Hindlimb muscle (tissue), 1 donor: ENCODE measurements around the gene ATF2. TPM values are rescaled to one million over a fixed set of nuclear protein-coding genes. Genes with fewer than 3 reads are reported as not detected.

Experiments used
- DNase-seq: peaks from one replicate; pipeline ENCODE4 v3.0.0-alpha.2; 2013
- polyA plus RNA-seq: library from polyadenylated mRNA; unstranded; fragments of 120-200 nt; gene quantifications from one replicate; pipeline ENCODE4 v1.2.1, GENCODE V29; 2013; ENCODE audit not compliant: insufficient read length

The ATF2 gene
- polyA plus RNA-seq: 33.7 TPM

GRCh38 chr2:175167792-175168563 is at the start of gene ATF2:
Gene ATF2, minus strand, starts transcription at chr2:175168203. Its CDS starts 31,760 bp downstream, at chr2:175136443.
- peak; percentile 99 for DNase-seq

- no peak for DNase-seq
Measured at GRCh38 chr2:175207741-175208438, 39.9 kb upstream of the ATF2 start.

- DNase-seq: no peak
Measured at GRCh38 chr2:175206866-175207265, 38.9 kb upstream of the ATF2 start.

- no peak for DNase-seq
Measured at GRCh38 chr2:175205523-175205922, 37.5 kb upstream of the ATF2 start.

GRCh38 chr2:175203621-175204496 is 35.9 kb upstream of the ATF2 start:
- peak; percentile 19 for DNase-seq

- no peak for DNase-seq
Measured at GRCh38 chr2:175195012-175195411, 27.0 kb upstream of the ATF2 start.

- DNase-seq: no peak
Measured at GRCh38 chr2:175188761-175189160, 20.8 kb upstream of the ATF2 start.

GRCh38 chr2:175187378-175187777 is 19.4 kb upstream of the ATF2 start:
- no peak for DNase-seq

GRCh38 chr2:175183674-175184073 is 15.7 kb upstream of the ATF2 start:
- no peak for DNase-seq

- no peak for DNase-seq
Measured at GRCh38 chr2:175181877-175182308, 13.9 kb upstream of the ATF2 start.

GRCh38 chr2:175181104-175181876 is 13.3 kb upstream of the ATF2 start, which contains the start of gene ATP5MC3:
Gene ATP5MC3, minus strand, starts transcription at chr2:175181710. Its CDS starts 317 bp downstream, at chr2:175181393.
- peak; percentile 92 for DNase-seq

GRCh38 chr2:175180701-175181103 is 12.7 kb upstream of the ATF2 start:
- peak; percentile 69 for DNase-seq

- DNase-seq: no peak
Measured at GRCh38 chr2:175176624-175177023, 8.6 kb upstream of the ATF2 start.

- DNase-seq: no peak
Measured at GRCh38 chr2:175175896-175176295, 7.9 kb upstream of the ATF2 start.

GRCh38 chr2:175175320-175175719 is 7.3 kb upstream of the ATF2 start:
- DNase-seq: no peak

GRCh38 chr2:175170659-175171304 is 2.8 kb upstream of the ATF2 start:
- no peak for DNase-seq

GRCh38 chr2:175169191-175169590 is 1.2 kb upstream of the ATF2 start:
- no peak for DNase-seq

GRCh38 chr2:175168564-175168945 is 552 bp upstream of the ATF2 start:
- no peak for DNase-seq

GRCh38 chr2:175167076-175167791 is 769 bp downstream of the ATF2 start:
- no peak for DNase-seq

GRCh38 chr2:175166216-175166824 is 1.7 kb downstream of the ATF2 start:
- no peak for DNase-seq
